ENCODE results near the gene TJP2. TPM values are rescaled to one million over a fixed set of nuclear protein-coding genes. Genes with fewer than 3 reads are reported as not detected.

Gene TJP2
- total and polyA plus RNA-seq, 2 of the 4 experiments (the other 2 are of a cell fraction) = 38.3 to 49.3 TPM

DNA sequence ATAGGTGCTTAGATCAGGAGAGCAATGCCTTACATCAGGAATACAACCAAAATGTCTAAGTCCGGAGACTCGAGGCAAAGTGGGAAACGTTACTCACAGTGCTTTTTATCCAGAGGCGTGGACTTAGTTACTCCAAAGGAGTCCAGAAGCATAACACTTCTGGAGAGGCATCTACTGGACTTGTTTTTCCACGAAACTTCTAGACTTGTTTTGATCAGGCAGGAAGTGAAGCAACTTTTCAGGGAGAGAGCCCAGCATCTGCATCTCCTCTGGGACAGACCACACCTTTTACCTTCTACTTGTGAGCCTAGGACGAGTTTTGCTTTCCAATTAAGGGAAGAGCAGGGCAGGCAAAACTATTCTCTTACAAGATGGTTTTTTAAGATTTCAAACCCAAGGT, 1.2 kb upstream of the TJP2 start:
- ATAC-seq (ENCODE audit: low read depth) (no peak), DNase-seq (no peak)
- H3K4me2 ChIP-seq (ENCODE audit: low read depth, low read length) = no peak overlapping the region
- no peak overlapping the region for H3K27ac ChIP-seq (ENCODE audit: insufficient read depth, low read length)
- H3K14ac ChIP-seq (replicated peaks; ENCODE audit: low read depth, low read length) = 0 out of 2 replicates have a peak overlapping the region, but pooled peaks have one; percentile 26
- BruUV-seq (replicated peaks) = no TSS peak
- H3K9me3 ChIP-seq (ENCODE audit: control insufficient read depth, insufficient read depth, low read length) = no peaks in the 10 kb centered on the region
- no peak overlapping the region for H3K56ac ChIP-seq (ENCODE audit: extremely low read depth, insufficient read depth, low read length)
- peaks cover 9% of the 10 kb centered on the region for H3K9me1 ChIP-seq (ENCODE audit: insufficient read depth, low read length)
- H4K20me1 ChIP-seq (ENCODE audit: insufficient read depth, low read length) = peaks cover 13% of the 10 kb centered on the region; the same call in 1 of the 2 replicates
- in situ Hi-C loops (cut with MboI; ENCODE audit: low sequenced_read_pairs) = no loop called here
- peak overlapping the region; percentile 39; the same call in 1 of the 2 replicates for H2BK120ac ChIP-seq (ENCODE audit: low read depth, low read length)
- no peak overlapping the region for H2BK20ac ChIP-seq (ENCODE audit: low read depth, low read length)
- H3K18ac ChIP-seq (ENCODE audit: low read depth, low read length) = no peak overlapping the region
- no peak overlapping the region for H3K9ac ChIP-seq (ENCODE audit: low read depth, low read length)
- H4K5ac ChIP-seq (ENCODE audit: low read depth, low read length) = no peak overlapping the region
- peak overlapping the region in 1 of 2 experiments; percentile 50; a peak in 1 of 4 replicates for H4K8ac ChIP-seq (ENCODE audit: low read depth in 2 of 2, low read length in 2 of 2)
- no peak overlapping the region for H3K4me3 ChIP-seq (ENCODE audit: insufficient read depth, low read depth, low read length)
- peak overlapping the region; percentile 21 for H2AFZ ChIP-seq (replicated peaks; ENCODE audit: low read length, poor library complexity)
- H2AK9ac ChIP-seq (replicated peaks; ENCODE audit: low read depth, low read length, poor library complexity) = no peak overlapping the region
- no peak overlapping the region for H2BK5ac ChIP-seq (ENCODE audit: low read depth, low read length, poor library complexity, severe bottlenecking)
- peak overlapping the region; percentile 8 for H3K23ac ChIP-seq (ENCODE audit: low read depth, low read length)
- no peaks in the 10 kb centered on the region for H3K27me3 ChIP-seq (ENCODE audit: control insufficient read depth, insufficient read depth, low read length)
- no peak overlapping the region; the same call in 1 of the 2 replicates for H2AK5ac ChIP-seq (ENCODE audit: low read depth, low read length)
- ChIA-PET CTCF (no interaction called here), POLR2A (ENCODE audit: unreplicated experiment) (no interaction called here)
- H4K91ac ChIP-seq (ENCODE audit: insufficient read depth, low read depth, low read length) = no peak overlapping the region
- H3K4me1 ChIP-seq (ENCODE audit: control insufficient read depth, insufficient read depth, low read length) = peaks cover 6% of the 10 kb centered on the region
- WGBS, 2 experiments (ENCODE audit: extremely low coverage in 2 of 2, insufficient read length in 1 of 2) = 60% methylated on average over 1 of the region's 6 CpGs; no CpG with 5 or more reads in 1 of the 2 experiments
- H3K4ac ChIP-seq (ENCODE audit: low read depth, low read length) = peak overlapping the region; percentile 10
- no peaks in the 10 kb centered on the region for H3K36me3 ChIP-seq (ENCODE audit: control insufficient read depth, insufficient read depth, low read length)
- peak overlapping the region; percentile 41; the same call in 1 of the 3 replicates for H2BK15ac ChIP-seq (ENCODE audit: low read depth, low read length)
- peaks cover 7 to 59% of the 10 kb centered on the region in 2 experiments; a peak in 3 of 4 replicates for H3K79me1 ChIP-seq (ENCODE audit: low read depth in 1 of 2, low read length in 2 of 2)
- TF ChIP-seq RFX5 (IDR thresholded peaks at IDR 0.05; ENCODE audit: low read depth, low read length) (no peak), CHD1 (IDR thresholded peaks at IDR 0.05; ENCODE audit: low read depth, low read length) (no peak), RCOR1 (IDR thresholded peaks at IDR 0.05; ENCODE audit: insufficient replicate concordance, low read length) (no peak), CEBPB (IDR thresholded peaks at IDR 0.05; ENCODE audit: low read depth, low read length) (peak; percentile 38; the same call in 1 of the 2 replicates), MXI1 (IDR thresholded peaks at IDR 0.05; ENCODE audit: borderline replicate concordance, low read depth, low read length) (no peak), BHLHE40 (IDR thresholded peaks at IDR 0.05; ENCODE audit: low read depth, low read length) (no peak)
- intact Hi-C loops (cut with micrococcal nuclease) = no loop called here
- dilution Hi-C loops (cut with HindIII; ENCODE audit: low sequenced_read_pairs, unreplicated experiment) = no loop called here
